Raji (cell line): Measurements from ENCODE around the gene SPATA7.

Source experiments
- POLR2A ChIP-seq: IDR thresholded peaks from 2 replicates; pipeline ENCODE4 v1.6.1; 2011; ENCODE audit warnings: low read depth, low read length, control low read depth; ENCODE audit not compliant: insufficient read depth

The SPATA7 gene

DNA sequence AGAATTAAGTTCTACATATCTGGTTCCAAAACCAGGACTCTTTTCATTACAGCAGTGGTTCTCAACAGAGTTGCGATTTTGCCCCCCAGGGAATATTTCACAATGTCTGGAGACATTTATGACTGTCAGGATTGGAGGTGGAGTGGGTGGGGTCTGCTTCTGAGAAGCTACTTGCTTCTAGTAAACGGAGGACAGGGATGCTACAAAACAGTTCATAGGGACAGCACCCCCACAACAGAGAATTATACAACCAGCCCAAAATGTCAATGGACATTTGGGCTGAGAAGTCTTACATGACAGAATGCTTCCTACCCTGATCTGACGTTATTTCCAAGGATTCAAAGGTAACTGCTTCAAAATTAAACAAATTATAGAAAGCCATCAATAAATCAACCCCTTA is 739 bp upstream of the SPATA7 start:
- TF ChIP-seq POLR2A: no peak

DNA sequence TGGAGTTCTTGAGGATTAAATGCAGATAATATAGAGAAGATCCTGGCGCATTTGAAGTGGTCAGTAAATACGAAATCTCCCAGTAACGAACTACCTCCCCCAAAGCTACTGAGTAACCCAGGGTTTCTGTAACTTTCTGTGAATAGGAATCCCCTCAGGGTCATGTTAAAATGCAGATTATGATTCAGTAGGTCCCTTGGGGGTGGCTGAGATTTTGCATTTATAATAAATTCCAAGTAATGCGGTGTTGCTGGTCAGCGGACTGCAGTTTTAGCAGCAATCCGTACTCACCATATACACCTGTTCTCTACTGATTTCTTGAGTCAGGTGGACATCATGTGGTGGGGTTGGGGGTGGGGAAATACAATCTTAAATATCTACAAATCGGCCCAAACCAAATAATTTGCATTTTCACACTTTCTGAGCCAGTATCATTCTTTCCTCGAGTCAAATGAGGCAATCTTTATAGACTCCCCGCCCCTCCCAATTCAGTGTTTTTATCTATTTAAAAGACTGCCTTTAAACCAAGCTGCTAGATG is 868 bp downstream of the SPATA7 start:
- TF ChIP-seq POLR2A: no peak

DNA sequence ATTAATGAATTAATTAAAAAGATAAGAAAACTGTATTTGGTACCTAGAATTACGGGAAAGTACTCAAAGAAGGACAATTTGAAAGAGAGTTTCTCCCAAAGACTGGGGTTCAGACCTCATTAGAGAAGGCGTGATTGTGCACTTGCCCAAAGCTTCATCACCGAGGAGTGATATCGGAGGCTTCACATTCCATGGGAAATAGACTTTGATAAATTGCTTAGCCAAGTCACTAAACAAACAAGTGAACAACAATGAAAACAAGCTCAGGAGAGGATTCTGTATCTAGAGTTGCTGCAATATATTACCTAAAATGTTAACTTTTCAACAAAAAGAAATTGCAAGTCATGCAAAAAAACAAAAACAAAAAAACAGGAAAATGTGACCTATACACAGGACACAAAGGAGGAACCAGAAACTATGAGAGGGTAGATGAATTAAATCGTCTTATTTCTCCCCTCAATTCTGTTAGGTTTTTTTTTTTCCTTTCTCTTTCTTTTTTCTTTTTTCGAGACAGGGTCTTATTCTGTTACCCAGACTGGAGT is 3.4 kb downstream of the SPATA7 start:
- TF ChIP-seq POLR2A: no peak

DNA sequence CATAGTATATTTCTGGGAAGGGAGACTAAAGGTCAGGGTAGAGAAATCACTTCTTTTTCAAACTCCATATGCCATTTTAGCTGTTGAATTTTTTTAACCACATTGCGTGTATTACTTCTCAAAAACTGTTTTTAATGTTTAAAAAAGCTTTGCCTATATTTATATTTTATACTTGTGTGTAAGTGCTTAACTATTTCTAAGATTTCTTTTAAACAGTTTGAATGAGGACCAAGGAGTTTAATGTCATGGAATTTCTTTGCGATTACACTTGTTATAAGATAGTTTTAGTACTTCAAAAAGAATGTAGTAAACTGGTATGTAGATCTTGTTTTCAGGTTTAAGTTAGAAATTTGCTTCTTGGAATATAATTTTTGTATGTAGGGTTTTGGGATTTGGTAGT is 7.2 kb downstream of the SPATA7 start:
- no peak for TF ChIP-seq POLR2A

DNA sequence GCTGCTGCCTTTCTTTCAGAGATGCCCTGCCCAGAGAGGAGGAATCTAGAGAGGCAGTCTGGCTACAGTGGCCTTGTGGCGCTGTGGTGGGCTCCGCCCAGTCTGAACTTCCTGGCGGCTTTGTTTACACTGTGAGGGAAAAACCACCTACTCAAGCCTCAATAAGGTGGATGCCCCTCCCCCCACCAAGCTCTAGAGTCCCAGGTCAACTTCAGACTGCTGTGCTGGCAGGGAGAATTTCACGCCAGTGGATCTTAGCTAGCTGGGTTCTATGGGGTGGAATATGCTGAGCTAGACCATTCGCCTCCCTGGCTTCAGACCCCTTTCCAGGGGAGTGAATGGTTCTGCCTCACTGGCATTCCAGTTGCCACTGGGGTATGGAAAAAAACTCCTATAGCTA is 25.6 kb downstream of the SPATA7 start:
- TF ChIP-seq POLR2A: no peak

DNA sequence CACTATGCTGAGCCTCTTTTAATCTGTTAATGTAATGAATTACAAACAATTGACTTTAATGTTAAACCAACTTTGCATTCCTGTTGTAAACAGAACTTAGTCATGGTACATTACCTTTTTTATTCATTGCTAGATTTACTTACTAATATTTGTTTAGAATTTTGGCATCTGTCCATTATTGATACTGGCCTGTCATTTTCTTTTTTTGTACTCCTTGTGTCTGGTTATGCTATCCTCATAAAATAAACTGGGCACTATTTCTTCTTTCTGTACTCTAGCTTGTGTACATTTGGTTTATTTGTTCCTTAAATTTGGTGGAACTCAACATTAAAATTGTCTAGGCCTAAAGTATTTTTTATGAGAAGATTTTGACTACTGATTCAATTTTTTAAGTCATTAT is 32.1 kb downstream of the SPATA7 start:
- no peak for TF ChIP-seq POLR2A

DNA sequence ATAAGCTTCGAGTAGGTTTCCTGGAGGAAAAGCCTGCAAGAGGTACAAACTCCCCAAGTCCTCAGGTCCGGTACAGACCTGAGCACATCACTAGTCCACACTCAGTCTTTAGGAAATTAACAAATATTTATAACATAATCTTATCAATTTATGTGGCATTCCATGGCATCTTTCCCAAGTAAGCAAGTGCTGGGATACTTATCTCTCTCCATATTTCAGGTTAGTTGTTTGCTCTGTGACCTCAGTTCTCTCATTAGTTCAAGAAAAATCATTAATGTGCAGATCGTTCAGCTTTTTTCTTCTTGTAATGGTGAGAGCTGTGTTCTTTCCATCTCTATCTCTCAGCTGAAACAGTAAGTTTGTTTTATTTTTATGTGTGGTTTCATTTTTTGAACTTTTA is 34.7 kb downstream of the SPATA7 start:
- no peak for TF ChIP-seq POLR2A

DNA sequence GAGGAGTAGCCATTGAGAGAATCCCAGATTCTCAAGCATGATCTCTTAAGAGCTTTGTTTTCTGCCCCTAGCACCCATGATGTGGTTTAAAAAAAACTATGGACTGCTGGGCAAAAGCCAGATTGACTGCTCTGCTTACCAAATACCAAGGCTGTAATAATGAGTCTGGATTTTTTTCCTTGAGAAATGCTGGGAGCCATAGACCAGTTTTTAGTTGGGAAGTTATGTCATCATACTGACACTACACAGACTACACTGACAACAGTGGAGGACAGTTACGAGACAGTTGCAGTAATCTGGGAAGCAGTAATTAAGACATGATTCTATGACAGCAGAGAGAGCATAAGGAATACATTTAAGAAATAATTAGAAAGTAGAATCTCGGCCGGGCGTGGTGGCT is 35.8 kb downstream of the SPATA7 start:
- no peak for TF ChIP-seq POLR2A

DNA sequence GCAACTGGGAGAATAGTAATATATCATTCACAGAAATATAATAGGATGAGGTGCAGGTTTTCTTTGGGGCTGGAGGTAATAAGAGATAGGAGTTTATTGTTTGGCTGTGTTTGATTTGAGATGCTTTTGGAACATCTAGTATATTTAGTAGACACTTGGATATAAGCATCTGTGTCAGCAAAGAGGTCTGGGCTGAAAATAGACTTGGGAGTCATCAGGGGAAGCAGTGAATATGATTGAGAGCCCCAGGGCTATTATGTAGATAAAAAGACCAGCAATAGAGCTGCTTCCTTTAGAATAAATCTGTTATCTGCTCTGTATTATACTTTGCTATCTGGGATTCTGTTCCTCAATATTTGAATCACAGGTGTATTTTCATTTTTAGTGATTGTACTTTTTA is 36.6 kb downstream of the SPATA7 start:
- no peak for TF ChIP-seq POLR2A

DNA sequence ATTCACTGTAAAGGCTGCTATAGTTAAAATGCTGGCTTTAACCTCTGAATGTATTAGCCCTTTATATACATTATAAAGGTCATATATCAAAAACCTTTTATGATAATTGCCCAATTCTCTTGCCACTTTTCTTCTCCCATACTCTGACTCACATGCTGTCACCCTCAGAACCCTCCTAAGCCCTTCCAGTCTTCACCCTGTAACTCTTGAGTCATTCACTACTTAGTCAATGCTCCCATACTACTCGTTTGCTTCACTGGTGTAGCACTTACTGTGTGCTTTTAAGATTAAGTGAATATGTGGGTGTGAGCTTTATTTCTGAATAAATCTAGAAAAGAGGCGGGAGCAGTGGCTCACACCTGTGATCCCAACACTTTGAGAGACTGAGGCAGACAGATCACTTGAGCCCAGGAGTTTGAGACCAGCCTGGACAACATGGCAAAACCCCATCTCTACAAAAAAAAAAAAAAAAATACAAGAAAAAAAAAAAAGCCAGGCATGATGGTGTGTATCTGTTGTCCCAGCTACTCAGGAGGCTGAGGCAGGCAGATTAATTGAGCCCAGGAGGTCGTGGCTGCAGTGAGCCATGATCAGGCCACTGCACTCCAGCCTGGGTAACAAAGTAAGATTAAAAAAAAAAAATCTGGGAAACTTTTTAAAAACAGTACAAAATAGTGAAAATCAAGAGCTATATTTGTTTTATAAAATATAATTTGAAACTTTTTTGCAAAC is 37.6 kb downstream of the SPATA7 start:
- no peak for TF ChIP-seq POLR2A

DNA sequence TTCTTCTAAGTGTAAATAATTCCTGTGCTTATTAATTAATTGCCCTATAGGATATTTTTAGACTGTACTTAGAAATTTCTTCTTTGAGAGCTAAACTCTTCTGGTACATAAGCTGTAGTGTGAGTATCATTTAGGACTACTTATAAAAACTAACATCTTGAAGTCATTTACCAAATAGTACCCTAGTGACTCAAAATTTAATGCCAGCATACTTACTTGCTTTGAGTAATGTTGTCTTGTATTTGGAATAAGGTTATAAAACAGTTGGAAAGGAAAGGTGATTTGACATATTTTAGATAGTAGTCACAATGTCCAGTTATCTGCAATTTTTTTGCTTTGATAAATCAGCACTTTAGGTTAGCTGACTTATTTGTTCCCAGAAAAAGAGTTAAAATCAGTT is 39.1 kb downstream of the SPATA7 start:
- no peak for TF ChIP-seq POLR2A

DNA sequence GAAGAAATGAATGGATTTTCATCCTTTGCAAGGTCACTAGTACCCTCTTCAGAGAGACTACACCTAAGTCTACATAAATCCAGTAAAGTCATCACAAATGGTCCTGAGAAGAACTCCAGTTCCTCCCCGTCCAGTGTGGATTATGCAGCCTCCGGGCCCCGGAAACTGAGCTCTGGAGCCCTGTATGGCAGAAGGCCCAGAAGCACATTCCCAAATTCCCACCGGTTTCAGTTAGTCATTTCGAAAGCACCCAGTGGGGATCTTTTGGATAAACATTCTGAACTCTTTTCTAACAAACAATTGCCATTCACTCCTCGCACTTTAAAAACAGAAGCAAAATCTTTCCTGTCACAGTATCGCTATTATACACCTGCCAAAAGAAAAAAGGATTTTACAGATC is 40.8 kb downstream of the SPATA7 start:
- TF ChIP-seq POLR2A: no peak

DNA sequence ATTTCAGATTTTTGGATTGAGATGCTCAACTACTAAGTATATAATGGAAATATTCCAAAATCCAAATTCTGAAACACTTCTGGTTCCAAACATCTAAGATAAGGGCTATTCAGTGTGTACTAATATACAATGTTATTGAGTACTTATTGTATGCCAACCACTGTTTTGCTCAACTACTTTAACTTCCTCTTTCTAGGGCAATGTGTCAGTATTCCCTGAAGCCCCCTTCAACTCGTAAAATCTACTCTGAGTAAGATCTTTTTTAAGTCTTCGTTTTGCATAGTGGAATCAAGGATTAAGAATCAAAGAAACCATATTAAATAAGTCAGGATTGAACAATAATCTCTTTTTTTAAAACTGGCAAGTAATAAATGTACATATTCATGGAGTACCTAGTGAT is 45.5 kb downstream of the SPATA7 start:
- TF ChIP-seq POLR2A: no peak

DNA sequence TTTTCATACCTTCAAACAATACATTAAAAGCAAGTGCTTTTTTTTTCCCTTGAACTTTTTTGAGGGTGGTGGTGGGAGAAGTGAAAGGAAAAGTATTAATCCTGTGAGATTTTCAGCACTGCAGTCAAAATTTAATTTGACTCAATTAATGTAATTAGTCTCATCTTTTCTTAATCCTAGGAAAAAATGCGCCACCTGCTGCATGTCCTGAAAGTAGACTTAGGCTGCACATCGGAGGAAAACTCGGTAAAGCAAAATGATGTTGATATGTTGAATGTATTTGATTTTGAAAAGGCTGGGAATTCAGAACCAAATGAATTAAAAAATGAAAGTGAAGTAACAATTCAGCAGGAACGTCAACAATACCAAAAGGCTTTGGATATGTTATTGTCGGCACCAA is 52.2 kb downstream of the SPATA7 start:
- no peak for TF ChIP-seq POLR2A

DNA sequence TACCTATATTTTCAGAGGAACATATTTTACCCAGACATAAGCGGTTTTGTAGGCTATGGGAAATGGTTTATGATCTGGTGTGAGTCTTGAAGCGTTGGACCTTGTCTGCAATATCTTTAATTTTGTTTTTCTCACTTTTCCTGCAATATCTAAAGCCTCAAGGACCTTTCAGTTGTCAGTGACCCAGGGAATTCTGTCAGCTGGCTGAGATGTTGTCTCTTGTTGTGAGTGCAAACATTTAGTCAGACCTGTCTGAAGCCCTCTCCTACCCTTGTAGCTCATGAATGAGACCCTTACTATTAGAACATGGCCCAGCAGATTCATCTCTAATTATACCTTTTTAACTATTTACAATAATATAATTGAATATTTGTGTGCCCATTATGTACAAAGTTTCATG is 53.6 kb downstream of the SPATA7 start:
- TF ChIP-seq POLR2A: no peak

DNA sequence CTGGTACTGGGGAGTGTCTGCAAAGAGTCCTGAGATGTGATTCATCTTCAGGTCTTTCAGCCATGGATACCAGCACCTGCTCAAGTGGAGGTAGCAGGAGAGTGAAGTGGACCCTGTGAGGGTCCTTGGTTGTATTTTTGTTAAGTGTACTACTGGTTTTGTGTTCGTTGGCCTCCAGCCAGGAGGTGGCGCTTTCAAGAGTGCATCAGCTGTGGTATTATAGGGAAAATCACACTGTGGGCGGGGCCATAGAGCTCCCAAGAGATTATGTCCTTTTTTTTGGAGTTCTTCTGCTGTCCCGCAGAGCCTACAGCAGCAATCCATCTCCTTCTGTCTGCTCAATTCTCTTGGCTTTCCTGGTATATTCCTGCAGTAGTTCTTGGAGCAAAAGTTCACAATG is 66.8 kb downstream of the SPATA7 start:
- TF ChIP-seq POLR2A: no peak

DNA sequence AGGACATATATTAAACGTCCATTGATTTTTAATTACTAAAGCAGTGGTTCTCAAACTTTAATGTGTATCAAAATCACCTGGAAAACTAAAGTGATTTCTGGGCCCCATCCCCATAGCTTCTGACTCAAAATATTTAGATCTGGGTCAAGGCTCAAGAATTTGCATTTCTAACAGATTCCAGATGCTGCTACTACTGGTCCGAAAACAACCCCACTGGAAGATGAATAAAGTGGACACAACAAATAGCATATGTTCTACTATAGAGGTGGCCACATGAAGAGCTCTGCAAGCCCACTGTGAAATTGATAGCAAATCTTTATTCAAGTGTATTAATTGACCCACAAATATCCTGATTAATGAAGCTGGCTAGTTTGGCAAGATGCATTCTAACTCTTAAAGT is 69.4 kb downstream of the SPATA7 start:
- TF ChIP-seq POLR2A: no peak
